NCI-H226 (cell line): Measurements from ENCODE around the gene ENTPD2.

Experiments
- DNase-seq: peaks from one replicate; pipeline ENCODE4 v3.0.0-alpha.2; 2015

The ENTPD2 gene

GRCh38 chr9:137078701-137079400, 25.0 kb upstream of the ENTPD2 start:
- no peak for DNase-seq

- no peak for DNase-seq
Observed at GRCh38 chr9:137077758-137078693, 24.2 kb upstream of the ENTPD2 start.

GRCh38 chr9:137077010-137077747, 23.3 kb upstream of the ENTPD2 start, which contains the start of gene UAP1L1:
UAP1L1 (plus strand) TSS chr9:137077517; CDS start chr9:137077533, 16 bp downstream.
- peak; percentile 34 for DNase-seq

- no peak for DNase-seq
Observed at GRCh38 chr9:137076636-137077009, 22.8 kb upstream of the ENTPD2 start.

GRCh38 chr9:137075275-137075775, 21.5 kb upstream of the ENTPD2 start:
- no peak for DNase-seq

- DNase-seq, result no peak
Observed at GRCh38 chr9:137074657-137075274, 20.9 kb upstream of the ENTPD2 start.

GRCh38 chr9:137073992-137074399, 20.1 kb upstream of the ENTPD2 start:
- DNase-seq, result no peak

- no peak for DNase-seq
Observed at GRCh38 chr9:137071282-137071681, 17.4 kb upstream of the ENTPD2 start.

GRCh38 chr9:137070906-137071275, 17.0 kb upstream of the ENTPD2 start:
- no peak for DNase-seq

- DNase-seq, result peak; percentile 81
Observed at GRCh38 chr9:137070201-137070905, 16.5 kb upstream of the ENTPD2 start, which contains the start of gene SAPCD2. SAPCD2 (minus strand) TSS chr9:137070557; CDS start chr9:137070460, 97 bp downstream.

GRCh38 chr9:137069508-137070091, 15.7 kb upstream of the ENTPD2 start:
- no peak for DNase-seq

GRCh38 chr9:137068539-137069507, 15.0 kb upstream of the ENTPD2 start:
- DNase-seq, result no peak

- DNase-seq, result peak; percentile 68
Observed at GRCh38 chr9:137067860-137068538, 14.1 kb upstream of the ENTPD2 start.

GRCh38 chr9:137066096-137066861, 12.4 kb upstream of the ENTPD2 start:
- DNase-seq, result no peak

- DNase-seq, result no peak
Observed at GRCh38 chr9:137065336-137065967, 11.6 kb upstream of the ENTPD2 start.

- no peak for DNase-seq
Observed at GRCh38 chr9:137064880-137065164, 11.0 kb upstream of the ENTPD2 start.

GRCh38 chr9:137064027-137064879, 10.4 kb upstream of the ENTPD2 start:
- peak; percentile 55 for DNase-seq
